GM21423 (cell line): Measurements from ENCODE around the gene CHCHD6.

Experiments used
- ATAC-seq: cut with Tn5 transposase; IDR thresholded peaks from one replicate; pipeline ENCODE4 v1.9.1; 2021; ENCODE audit warnings: mild to moderate bottlenecking, moderate library complexity; ENCODE audit not compliant: unreplicated experiment

CHCHD6 gene

GRCh38 chr3:126968391-126969390, 264.7 kb downstream of the CHCHD6 start:
- no peak for ATAC-seq

GRCh38 chr3:126969586-126969985, 265.5 kb downstream of the CHCHD6 start:
- no peak for ATAC-seq

GRCh38 chr3:126970101-126970500, 266.1 kb downstream of the CHCHD6 start:
- no peak for ATAC-seq

GRCh38 chr3:126970921-126971320, 266.9 kb downstream of the CHCHD6 start:
- no peak for ATAC-seq

- no peak for ATAC-seq
Measured at GRCh38 chr3:126971891-126972351, 267.9 kb downstream of the CHCHD6 start.

GRCh38 chr3:126972866-126973265, 268.8 kb downstream of the CHCHD6 start:
- ATAC-seq: no peak

- ATAC-seq: no peak
Measured at GRCh38 chr3:126973814-126974213, 269.8 kb downstream of the CHCHD6 start.

GRCh38 chr3:126974756-126975155, 270.7 kb downstream of the CHCHD6 start:
- no peak for ATAC-seq

- no peak for ATAC-seq
Measured at GRCh38 chr3:126976906-126977305, 272.9 kb downstream of the CHCHD6 start.

GRCh38 chr3:126977821-126978220, 273.8 kb downstream of the CHCHD6 start:
- no peak for ATAC-seq

- no peak for ATAC-seq
Measured at GRCh38 chr3:126978291-126978690, 274.3 kb downstream of the CHCHD6 start.

- ATAC-seq: no peak
Measured at GRCh38 chr3:126979046-126979628, 275.1 kb downstream of the CHCHD6 start.

- no peak for ATAC-seq
Measured at GRCh38 chr3:126980266-126980811, 276.3 kb downstream of the CHCHD6 start.

- ATAC-seq: peak; percentile 35
Measured at GRCh38 chr3:126982126-126982470, 278.1 kb downstream of the CHCHD6 start.

GRCh38 chr3:126982471-126983175, 278.6 kb downstream of the CHCHD6 start, which contains the start of gene PLXNA1:
TSS of gene PLXNA1 (plus strand) at chr3:126983115. CDS start at chr3:126988594, 5,479 bp downstream.
- ATAC-seq: peak; percentile 64

- no peak for ATAC-seq
Measured at GRCh38 chr3:126983276-126983652, 279.2 kb downstream of the CHCHD6 start.

- no peak for ATAC-seq
Measured at GRCh38 chr3:126983653-126984390, 279.8 kb downstream of the CHCHD6 start.

- ATAC-seq: no peak
Measured at GRCh38 chr3:126984391-126985131, 280.5 kb downstream of the CHCHD6 start.

- ATAC-seq: no peak
Measured at GRCh38 chr3:126985132-126985985, 281.3 kb downstream of the CHCHD6 start.
